Measurements from ENCODE around the gene PIGA.

GRCh38 chrX:15314472-15314871 lies 20.9 kb downstream of the PIGA start:
- no peak for TF ChIP-seq CTCF (IDR thresholded peaks at IDR 0.05)
- TF ChIP-seq POLR2A (IDR thresholded peaks at IDR 0.05) = no peak
